BLaER1 (cell line): Measurements from ENCODE around the gene SRGAP2C.
"Not testable (repeated sequence)": the region's sequence is repeated elsewhere in the genome, so short reads cannot be mapped to it uniquely, and the experiment has no call there.

Experiments
- H3K27ac ChIP-seq: shearing (Covaris generic); formaldehyde crosslinking; 2 replicates; pipeline ENCODE4 v1.8.1; 2022
- H3K27me3 ChIP-seq: shearing (Covaris generic); formaldehyde crosslinking; 2 replicates; pipeline ENCODE4 v1.8.1; 2022
- H3K36me3 ChIP-seq: shearing (Covaris generic); formaldehyde crosslinking; 2 replicates; pipeline ENCODE4 v1.8.1; 2022
- H3K4me1 ChIP-seq: shearing (Covaris generic); formaldehyde crosslinking; 2 replicates; pipeline ENCODE4 v1.8.1; 2022
- H3K4me2 ChIP-seq: shearing (Covaris generic); formaldehyde crosslinking; 2 replicates; pipeline ENCODE4 v1.8.1; 2022
- H3K4me3 ChIP-seq: shearing (Covaris generic); formaldehyde crosslinking; 2 replicates; pipeline ENCODE4 v1.8.1; 2022
- H3K9ac ChIP-seq: shearing (Covaris generic); formaldehyde crosslinking; 2 replicates; pipeline ENCODE4 v1.8.1; 2022
- H3K9me3 ChIP-seq: shearing (Covaris generic); formaldehyde crosslinking; 2 replicates; pipeline ENCODE4 v1.8.1; 2022
- H4K20me1 ChIP-seq: shearing (Covaris generic); formaldehyde crosslinking; 2 replicates; pipeline ENCODE4 v1.8.1; 2022

SRGAP2C gene

GRCh38 chr1:121271143-121271715 is 86.5 kb downstream of the SRGAP2C start:
- not testable (repeated sequence) for H3K4me2 ChIP-seq, H3K4me3 ChIP-seq

GRCh38 chr1:121275435-121275834 is 90.7 kb downstream of the SRGAP2C start:
- not testable (repeated sequence) for H3K4me3 ChIP-seq, H3K27me3 ChIP-seq, H3K4me1 ChIP-seq, H3K36me3 ChIP-seq, H3K9ac ChIP-seq, H3K4me2 ChIP-seq, H3K9me3 ChIP-seq, H3K27ac ChIP-seq, H4K20me1 ChIP-seq

More at GRCh38 chr1:121271143-121271715, 86.5 kb downstream of the SRGAP2C start:
- not testable (repeated sequence) for H3K4me1 ChIP-seq, H3K27me3 ChIP-seq, H3K9ac ChIP-seq, H3K27ac ChIP-seq, H3K9me3 ChIP-seq, H3K36me3 ChIP-seq, H4K20me1 ChIP-seq

GRCh38 chr1:121278202-121278601 is 93.4 kb downstream of the SRGAP2C start:
- not testable (repeated sequence) for H3K4me1 ChIP-seq, H3K27ac ChIP-seq, H4K20me1 ChIP-seq, H3K4me3 ChIP-seq, H3K9me3 ChIP-seq, H3K4me2 ChIP-seq, H3K27me3 ChIP-seq, H3K9ac ChIP-seq, H3K36me3 ChIP-seq

GRCh38 chr1:121278777-121279547 is 94.2 kb downstream of the SRGAP2C start:
- not testable (repeated sequence) for H3K4me3 ChIP-seq, H3K36me3 ChIP-seq, H3K4me2 ChIP-seq, H4K20me1 ChIP-seq, H3K27me3 ChIP-seq, H3K4me1 ChIP-seq, H3K27ac ChIP-seq, H3K9ac ChIP-seq, H3K9me3 ChIP-seq

- not testable (repeated sequence) for H3K9ac ChIP-seq, H3K27me3 ChIP-seq, H4K20me1 ChIP-seq, H3K9me3 ChIP-seq, H3K4me3 ChIP-seq, H3K27ac ChIP-seq, H3K4me1 ChIP-seq, H3K4me2 ChIP-seq, H3K36me3 ChIP-seq
Observed at GRCh38 chr1:121279548-121279898, 94.7 kb downstream of the SRGAP2C start.

GRCh38 chr1:121280699-121281317 is 96.0 kb downstream of the SRGAP2C start:
- not testable (repeated sequence) for H4K20me1 ChIP-seq, H3K4me2 ChIP-seq, H3K36me3 ChIP-seq, H3K4me3 ChIP-seq, H3K9ac ChIP-seq, H3K9me3 ChIP-seq, H3K27ac ChIP-seq, H3K27me3 ChIP-seq, H3K4me1 ChIP-seq

GRCh38 chr1:121281480-121281879 is 96.7 kb downstream of the SRGAP2C start:
- not testable (repeated sequence) for H3K9me3 ChIP-seq, H3K4me2 ChIP-seq, H3K4me3 ChIP-seq, H3K36me3 ChIP-seq, H3K27me3 ChIP-seq, H3K9ac ChIP-seq, H3K4me1 ChIP-seq, H3K27ac ChIP-seq, H4K20me1 ChIP-seq

- H3K27me3 ChIP-seq, H3K4me1 ChIP-seq, H3K4me2 ChIP-seq, H3K4me3 ChIP-seq, H3K9ac ChIP-seq, H3K36me3 ChIP-seq, H3K27ac ChIP-seq, H4K20me1 ChIP-seq, H3K9me3 ChIP-seq: not testable (repeated sequence)
Observed at GRCh38 chr1:121283587-121284180, 98.9 kb downstream of the SRGAP2C start.

- not testable (repeated sequence) for H3K36me3 ChIP-seq, H3K4me1 ChIP-seq, H3K27me3 ChIP-seq, H3K9me3 ChIP-seq, H4K20me1 ChIP-seq, H3K4me2 ChIP-seq, H3K27ac ChIP-seq, H3K9ac ChIP-seq, H3K4me3 ChIP-seq
Observed at GRCh38 chr1:121292590-121292989, 107.8 kb downstream of the SRGAP2C start.

- not testable (repeated sequence) for H3K36me3 ChIP-seq, H3K4me3 ChIP-seq, H3K27me3 ChIP-seq, H3K9me3 ChIP-seq, H4K20me1 ChIP-seq, H3K9ac ChIP-seq, H3K4me1 ChIP-seq, H3K27ac ChIP-seq, H3K4me2 ChIP-seq
Observed at GRCh38 chr1:121293263-121294204, 108.8 kb downstream of the SRGAP2C start.

- not testable (repeated sequence) for H3K9me3 ChIP-seq, H3K36me3 ChIP-seq, H4K20me1 ChIP-seq, H3K4me2 ChIP-seq, H3K27ac ChIP-seq, H3K9ac ChIP-seq, H3K4me3 ChIP-seq, H3K4me1 ChIP-seq, H3K27me3 ChIP-seq
Observed at GRCh38 chr1:121294205-121294570, 109.4 kb downstream of the SRGAP2C start.

- H3K27me3 ChIP-seq, H4K20me1 ChIP-seq, H3K36me3 ChIP-seq: not testable (repeated sequence)
Observed at GRCh38 chr1:121296563-121296962, 111.8 kb downstream of the SRGAP2C start.

GRCh38 chr1:121298529-121298928 is 113.8 kb downstream of the SRGAP2C start:
- H3K4me1 ChIP-seq, H3K27me3 ChIP-seq, H3K9me3 ChIP-seq, H3K27ac ChIP-seq, H3K9ac ChIP-seq, H3K36me3 ChIP-seq, H3K4me3 ChIP-seq, H4K20me1 ChIP-seq, H3K4me2 ChIP-seq: not testable (repeated sequence)

More at GRCh38 chr1:121296563-121296962, 111.8 kb downstream of the SRGAP2C start:
- not testable (repeated sequence) for H3K4me3 ChIP-seq, H3K9me3 ChIP-seq, H3K27ac ChIP-seq, H3K9ac ChIP-seq, H3K4me1 ChIP-seq, H3K4me2 ChIP-seq

- H4K20me1 ChIP-seq, H3K36me3 ChIP-seq, H3K27ac ChIP-seq, H3K27me3 ChIP-seq, H3K4me2 ChIP-seq, H3K4me1 ChIP-seq, H3K9ac ChIP-seq, H3K9me3 ChIP-seq, H3K4me3 ChIP-seq: not testable (repeated sequence)
Observed at GRCh38 chr1:121299514-121300149, 114.9 kb downstream of the SRGAP2C start.
